Fibroblast of lung (primary cell): ENCODE results near the gene EIF3D. TPM values are rescaled to one million over a fixed set of nuclear protein-coding genes. Genes with fewer than 3 reads are reported as not detected.

ENCODE experiments used
- DNase-seq, 2 donors: peaks; one replicate each; pipeline versions ENCODE4 v3.0.0 to v3.0.0-alpha.2; 2010; ENCODE audit warnings: low read depth in 2 of 2
- H2AFZ ChIP-seq: 2 replicates; pipeline ENCODE4 v1.5.1; 2012; ENCODE audit warnings: low read length, control low read depth, inconsistent platforms
- H3K27ac ChIP-seq: 2 replicates; pipeline ENCODE4 v1.5.1; 2011; ENCODE audit warnings: low read length, control low read depth; ENCODE audit not compliant: insufficient read depth
- H3K27me3 ChIP-seq: 2 replicates; pipeline ENCODE4 v1.5.1; 2011; ENCODE audit warnings: mild to moderate bottlenecking, low read length; ENCODE audit not compliant: control insufficient read depth, insufficient read depth
- H3K36me3 ChIP-seq: 2 replicates; pipeline ENCODE4 v1.5.1; 2011; ENCODE audit warnings: low read length; ENCODE audit not compliant: control insufficient read depth, insufficient read depth
- H3K4me1 ChIP-seq: 2 replicates; pipeline ENCODE4 v1.5.1; 2011; ENCODE audit warnings: low read length; ENCODE audit not compliant: control insufficient read depth, insufficient read depth; ENCODE audit errors: extremely low read depth
- H3K4me2 ChIP-seq: 2 replicates; pipeline ENCODE4 v1.5.1; 2011; ENCODE audit warnings: low read length, control low read depth; ENCODE audit not compliant: insufficient read depth; ENCODE audit errors: extremely low read depth
- H3K4me3 ChIP-seq, 4 experiments: fragments of 200-600 bp in 1 of 4; sonication (generic) in 1 of 4; replicated peaks in 1 of 4; 2 replicates each; pipeline ENCODE4 v1.5.1; 2011 to 2016; ENCODE audit warnings: low read length in 4 of 4, low read depth in 3 of 4, mild to moderate bottlenecking in 3 of 4, control low read depth in 2 of 4, inconsistent platforms in 1 of 4, mixed read lengths in 1 of 4; ENCODE audit not compliant: insufficient read depth in 1 of 4; ENCODE audit errors: control extremely low read depth in 1 of 4
- H3K79me2 ChIP-seq: 2 replicates; pipeline ENCODE4 v1.5.1; 2012; ENCODE audit warnings: mild to moderate bottlenecking, low read length, inconsistent platforms; ENCODE audit not compliant: control insufficient read depth, insufficient read depth
- H3K9ac ChIP-seq: 2 replicates; pipeline ENCODE4 v1.5.1; 2011; ENCODE audit warnings: mild to moderate bottlenecking, low read length, control low read depth; ENCODE audit not compliant: insufficient read depth
- H3K9me3 ChIP-seq: 2 replicates; pipeline ENCODE4 v1.5.1; 2012; ENCODE audit warnings: low read depth, low read length; ENCODE audit not compliant: control insufficient read depth, insufficient read depth
- H4K20me1 ChIP-seq: 2 replicates; pipeline ENCODE4 v1.5.1; 2011; ENCODE audit warnings: low read length; ENCODE audit not compliant: control insufficient read depth, insufficient read depth; ENCODE audit errors: extremely low read depth
- EZH2 ChIP-seq: IDR thresholded peaks from 2 replicates; pipeline ENCODE4 v1.5.1; 2012; ENCODE audit warnings: low read length, control low read depth, mild to moderate bottlenecking; ENCODE audit errors: missing control alignments
- polyA plus RNA-seq, 2 donors: library from polyadenylated mRNA; depleted of rRNA in 1 of 2; stranded (reverse) in 1 of 2; unstranded in 1 of 2; fragments of >200 nt; gene quantifications; 2 replicates each; pipeline ENCODE4 v1.2.1, GENCODE V29; 2011 to 2012; ENCODE audit warnings: missing spikeins in 1 of 2
- total RNA-seq: library from RNA; depleted of rRNA; stranded (reverse); fragments of >200 nt; gene quantifications from 2 replicates; pipeline ENCODE4 v1.2.1, GENCODE V29; 2014
- TF ChIP-seq, protein P1 (sequence below), 2 donors: IDR thresholded peaks in 1 of 2; conservative IDR thresholded peaks in 1 of 2; 1 replicate in 1 of 2; 2 replicates in 1 of 2; pipeline ENCODE4 v1.5.1; 2011 to 2012; ENCODE audit warnings: low read length in 2 of 2, control low read depth in 1 of 2, inconsistent platforms in 1 of 2, low read depth in 1 of 2, mild to moderate bottlenecking in 1 of 2

The EIF3D gene
- total and polyA plus RNA-seq, 2 donors (not counting 1 experiment from before 2014, with no cell fraction given) = 267 to 306 TPM

DNA sequence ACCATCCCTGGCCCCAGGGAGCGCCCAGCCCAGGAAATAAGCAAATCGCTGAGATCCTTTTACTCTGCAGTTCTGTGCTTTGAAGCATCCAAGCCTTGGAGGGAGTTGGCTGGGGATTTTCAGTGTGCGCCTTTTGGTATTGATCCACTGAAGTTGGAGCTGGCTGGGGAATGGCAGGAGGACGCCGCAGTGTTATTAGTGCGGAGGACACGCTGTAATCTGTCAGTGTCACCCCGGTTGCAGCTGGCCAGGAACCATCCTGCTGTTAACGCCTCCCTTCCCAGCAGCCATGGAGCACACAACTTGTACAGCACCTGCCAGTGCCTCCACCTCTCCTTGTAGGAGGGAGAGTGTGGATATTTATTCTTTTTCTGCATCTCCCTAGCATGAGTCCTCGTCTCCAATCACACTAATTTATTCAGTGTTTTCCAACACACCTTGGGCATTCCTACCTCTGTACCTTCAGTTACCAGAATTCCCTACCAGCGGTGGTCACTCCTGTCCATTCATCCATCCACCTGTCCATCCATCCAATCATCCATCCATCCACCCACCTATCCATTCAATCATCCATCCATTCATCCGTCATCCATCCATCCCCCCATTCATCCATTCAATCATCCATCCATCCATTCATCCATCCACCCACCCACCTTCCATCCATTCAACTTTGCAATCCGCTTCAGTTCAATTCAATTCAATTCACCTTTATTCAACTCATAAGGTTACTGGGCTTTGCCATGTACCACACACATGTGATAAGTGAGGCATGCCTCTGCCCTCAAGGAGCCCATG is 21.9 kb upstream of the EIF3D start:
- Histone ChIP-seq H3K9me3 (no peaks in the 10 kb centered on the region), H3K4me1 (peaks cover 5% of the 10 kb centered on the region), H3K4me2 (no peak overlapping the region), H3K9ac (no peak overlapping the region), H3K27ac (no peak overlapping the region), H3K4me3 (no peak overlapping the region), H3K79me2 (no peaks in the 10 kb centered on the region), H2AFZ (no peak overlapping the region), H4K20me1 (no peaks in the 10 kb centered on the region), H3K36me3 (no peaks in the 10 kb centered on the region), H3K27me3 (peaks cover 22% of the 10 kb centered on the region)
- no peak for DNase-seq
- no peak for TF ChIP-seq EZH2
- TF ChIP-seq, protein P1, sequence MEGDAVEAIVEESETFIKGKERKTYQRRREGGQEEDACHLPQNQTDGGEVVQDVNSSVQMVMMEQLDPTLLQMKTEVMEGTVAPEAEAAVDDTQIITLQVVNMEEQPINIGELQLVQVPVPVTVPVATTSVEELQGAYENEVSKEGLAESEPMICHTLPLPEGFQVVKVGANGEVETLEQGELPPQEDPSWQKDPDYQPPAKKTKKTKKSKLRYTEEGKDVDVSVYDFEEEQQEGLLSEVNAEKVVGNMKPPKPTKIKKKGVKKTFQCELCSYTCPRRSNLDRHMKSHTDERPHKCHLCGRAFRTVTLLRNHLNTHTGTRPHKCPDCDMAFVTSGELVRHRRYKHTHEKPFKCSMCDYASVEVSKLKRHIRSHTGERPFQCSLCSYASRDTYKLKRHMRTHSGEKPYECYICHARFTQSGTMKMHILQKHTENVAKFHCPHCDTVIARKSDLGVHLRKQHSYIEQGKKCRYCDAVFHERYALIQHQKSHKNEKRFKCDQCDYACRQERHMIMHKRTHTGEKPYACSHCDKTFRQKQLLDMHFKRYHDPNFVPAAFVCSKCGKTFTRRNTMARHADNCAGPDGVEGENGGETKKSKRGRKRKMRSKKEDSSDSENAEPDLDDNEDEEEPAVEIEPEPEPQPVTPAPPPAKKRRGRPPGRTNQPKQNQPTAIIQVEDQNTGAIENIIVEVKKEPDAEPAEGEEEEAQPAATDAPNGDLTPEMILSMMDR (conservative IDR thresholded peaks at IDR 0.05 in 1 of 2, IDR thresholded peaks at IDR 0.05 in 1 of 2; ENCODE audit: low read depth in 1 of 2, low read length in 2 of 2) = no peak

DNA sequence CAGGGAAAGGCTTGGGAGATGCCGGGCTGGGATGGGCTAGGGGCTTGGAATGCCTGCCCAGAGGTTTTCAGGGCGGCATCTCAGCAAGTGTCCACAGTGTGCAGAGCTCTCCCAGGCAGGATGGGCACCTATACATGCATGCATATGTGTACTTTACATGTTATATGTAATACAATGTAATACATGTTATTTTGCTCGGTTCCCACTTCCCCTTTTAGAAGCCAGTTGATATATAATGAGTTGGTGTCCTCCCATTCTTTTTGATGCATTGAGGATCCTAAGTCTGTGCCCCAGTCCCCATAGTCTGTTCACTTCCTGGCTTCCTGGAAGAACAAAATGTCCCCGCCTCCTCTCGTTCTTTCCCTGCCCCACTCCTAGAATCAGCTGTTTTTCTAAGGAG is 20.1 kb upstream of the EIF3D start:
- Histone ChIP-seq H3K9me3 (no peaks in the 10 kb centered on the region), H3K27ac (no peak overlapping the region), H3K4me2 (no peak overlapping the region), H3K79me2 (no peaks in the 10 kb centered on the region), H3K4me3 (no peak overlapping the region), H4K20me1 (no peaks in the 10 kb centered on the region), H2AFZ (peak overlapping the region; percentile 12), H3K4me1 (peaks cover 5% of the 10 kb centered on the region), H3K36me3 (no peaks in the 10 kb centered on the region), H3K9ac (no peak overlapping the region), H3K27me3 (peaks cover 15% of the 10 kb centered on the region)
- no peak for DNase-seq
- no peak for TF ChIP-seq EZH2
- TF ChIP-seq, protein P1 (conservative IDR thresholded peaks at IDR 0.05 in 1 of 2, IDR thresholded peaks at IDR 0.05 in 1 of 2; ENCODE audit: low read depth in 1 of 2, low read length in 2 of 2) = no peak

DNA sequence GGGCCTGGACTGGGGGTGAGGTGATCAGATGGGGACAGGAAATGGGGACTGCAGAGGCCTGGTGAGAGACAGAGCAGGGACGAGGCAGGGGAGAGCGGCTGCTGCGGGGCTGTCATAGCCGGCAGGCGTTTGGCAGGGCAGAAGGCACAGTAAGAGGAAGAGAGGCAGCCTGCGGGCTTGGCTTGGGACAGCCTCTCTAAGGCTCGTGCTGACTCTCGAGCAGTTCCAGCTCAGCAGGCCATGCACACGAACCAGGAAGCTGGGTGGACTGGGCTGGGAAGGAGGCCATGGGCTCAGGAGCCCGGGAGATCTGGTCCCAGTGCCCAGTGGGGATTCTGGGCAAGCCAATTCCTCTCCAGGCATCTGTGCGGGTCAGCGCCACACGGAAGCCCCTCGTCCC is 19.6 kb upstream of the EIF3D start:
- DNase-seq = no peak
- H2AFZ ChIP-seq = peak overlapping the region; percentile 12

More for the DNA sequence above, 19.6 kb upstream of the EIF3D start:
- no peak for TF ChIP-seq EZH2
- H4K20me1 ChIP-seq = no peaks in the 10 kb centered on the region
- no peak overlapping the region for H3K9ac ChIP-seq
- no peaks in the 10 kb centered on the region for H3K79me2 ChIP-seq
- H3K4me3 ChIP-seq = no peak overlapping the region
- H3K4me1 ChIP-seq = peaks cover 5% of the 10 kb centered on the region
- no peaks in the 10 kb centered on the region for H3K36me3 ChIP-seq
- H3K27ac ChIP-seq = no peak overlapping the region
- H3K9me3 ChIP-seq = no peaks in the 10 kb centered on the region
- H3K4me2 ChIP-seq = no peak overlapping the region
- peaks cover 15% of the 10 kb centered on the region for H3K27me3 ChIP-seq
